Activated CD4-positive, alpha-beta T cell treated with anti-CD3 and anti-CD28 coated beads, Interleukin-2, amount 10 ng/mL, durations not matched to agents 24 days and 14 days (primary cell): ENCODE results near the gene TNK1. TPM values are rescaled to one million over a fixed set of nuclear protein-coding genes. Genes with fewer than 3 reads are reported as not detected.
"Not testable (repeated sequence)": the region's sequence is repeated elsewhere in the genome, so short reads cannot be mapped to it uniquely, and the experiment has no call there.

Experiments used
- DNase-seq: peaks from one replicate; pipeline ENCODE4 v3.0.0; 2022
- H3K27ac Mint-ChIP-seq: one replicate; pipeline ENCODE4 v1.8.0; 2022; ENCODE audit warnings: mild to moderate bottlenecking, mixed read lengths
- H3K27me3 Mint-ChIP-seq: one replicate; pipeline ENCODE4 v1.8.0; 2022; ENCODE audit warnings: mixed read lengths
- H3K36me3 Mint-ChIP-seq: one replicate; pipeline ENCODE4 v1.8.0; 2022; ENCODE audit warnings: low read depth, mild to moderate bottlenecking, mixed read lengths
- H3K4me1 Mint-ChIP-seq: one replicate; pipeline ENCODE4 v1.8.0; 2021; ENCODE audit warnings: mixed read lengths
- H3K4me3 Mint-ChIP-seq: one replicate; pipeline ENCODE4 v1.8.0; 2022; ENCODE audit warnings: mild to moderate bottlenecking, moderate library complexity, mixed read lengths
- H3K9me3 Mint-ChIP-seq: one replicate; pipeline ENCODE4 v1.8.0; 2021; ENCODE audit warnings: mixed read lengths
- intact Hi-C: fragments of 100-400 bp; cut with micrococcal nuclease; formaldehyde crosslinking; loops from one replicate; pipeline ENCODE4 v1.15.1; 2023
- total RNA-seq: library from RNA; stranded (reverse); gene quantifications from 2 replicates; pipeline ENCODE4 v1.2.3, GENCODE V29; 2022

The TNK1 gene
- total RNA-seq = 5.3 and 5.5 TPM in 2 replicates

DNA sequence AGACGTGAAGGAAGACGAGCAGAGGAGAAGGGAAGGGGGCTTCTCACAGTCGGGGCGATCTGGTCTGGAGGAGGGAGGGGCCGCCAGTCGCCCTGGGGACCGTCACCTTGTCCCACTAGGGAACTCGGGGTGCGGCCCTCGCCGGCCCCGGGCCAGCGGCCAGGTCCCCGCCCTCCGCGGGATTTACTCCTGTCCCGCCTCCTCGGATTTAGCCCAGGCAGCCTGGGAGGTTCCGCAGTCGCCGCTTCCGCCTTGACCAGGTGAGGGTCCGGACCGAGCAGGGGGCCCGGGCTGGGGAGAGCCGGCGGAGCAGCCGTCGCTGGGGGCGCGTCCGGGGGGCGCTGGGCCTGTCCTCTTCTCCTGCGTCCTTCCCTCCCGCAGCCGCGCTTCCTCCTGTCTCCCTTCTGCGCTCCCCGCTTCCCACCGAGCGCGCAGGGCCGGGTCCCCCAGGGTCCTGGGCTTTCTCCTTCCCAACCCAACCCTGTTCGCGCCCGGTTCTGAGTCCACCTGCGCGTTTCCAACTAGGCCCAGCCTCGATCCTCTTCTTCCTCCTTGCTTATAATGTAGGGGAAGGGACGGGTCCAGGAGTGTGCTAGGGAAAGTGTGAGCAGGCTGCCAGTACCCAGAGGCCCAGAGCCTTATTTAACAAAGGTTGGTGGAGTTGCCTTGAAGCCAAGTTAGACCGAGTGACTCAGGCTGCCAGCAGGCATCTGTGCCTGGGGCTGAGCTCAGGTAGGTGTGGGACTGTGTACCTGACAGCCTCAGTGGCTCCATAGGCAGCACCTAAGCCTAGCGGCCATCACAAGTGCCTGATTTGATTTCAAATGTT, at the start of gene TNK1:
Gene TNK1, plus strand, starts transcription at position 235 of the 829 bp plus-strand sequence. CDS start 1,838 bp downstream, outside the sequence.
- H3K27ac Mint-ChIP-seq = no peak within 1 kb of the TSS
- intact Hi-C loops = no loop called here
- H3K4me1 Mint-ChIP-seq = peaks cover 4% of the 10 kb centered on the region
- no peaks in the 10 kb centered on the region for H3K36me3 Mint-ChIP-seq
- DNase-seq = no peak
- peaks cover 40% of the 10 kb centered on the region for H3K27me3 Mint-ChIP-seq
- H3K4me3 Mint-ChIP-seq = no peak within 1 kb of the TSS
- H3K9me3 Mint-ChIP-seq = peaks cover 9% of the 10 kb centered on the region

DNA sequence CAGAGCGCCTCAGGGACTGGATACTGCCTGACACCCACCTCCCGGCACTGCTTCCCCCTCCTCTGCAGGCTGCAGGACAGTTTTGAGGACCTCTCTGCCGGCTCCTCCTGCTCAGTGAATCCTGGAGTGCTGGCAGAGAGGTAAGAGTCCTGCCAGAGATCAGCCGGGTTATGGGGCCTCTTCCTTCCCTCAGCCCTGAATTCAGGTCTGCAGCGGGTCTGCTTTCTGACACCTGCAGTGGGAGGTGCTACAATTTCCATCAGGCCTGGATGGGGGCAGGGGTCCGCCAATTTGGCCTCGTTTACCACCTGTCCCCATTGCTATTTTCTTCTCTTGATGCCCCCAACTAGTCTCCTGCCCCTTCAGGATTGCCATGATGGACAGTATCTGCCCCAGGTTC, 48.8 kb upstream of the TNK1 start:
- H3K36me3 Mint-ChIP-seq = peaks cover 3% of the 10 kb centered on the region
- peak overlapping the region; percentile 85 for H3K27ac Mint-ChIP-seq
- H3K4me3 Mint-ChIP-seq = peak overlapping the region; percentile 72
- H3K27me3 Mint-ChIP-seq = no peaks in the 10 kb centered on the region
- intact Hi-C loops = no loop called here
- H3K4me1 Mint-ChIP-seq = peaks cover 50% of the 10 kb centered on the region
- DNase-seq = no peak
- no peaks in the 10 kb centered on the region for H3K9me3 Mint-ChIP-seq

- H3K36me3 Mint-ChIP-seq, H3K9me3 Mint-ChIP-seq, intact Hi-C loops, H3K27me3 Mint-ChIP-seq: not testable (repeated sequence)
- DNase-seq = peak; percentile 85
- Mint-ChIP-seq H3K4me1 (peaks cover 52% of the 10 kb centered on the region), H3K27ac (peak overlapping the region; percentile 85), H3K4me3 (peak overlapping the region; percentile 72)
Observed at GRCh38 chr17:7332600-7333069, 48.3 kb upstream of the TNK1 start.

DNA sequence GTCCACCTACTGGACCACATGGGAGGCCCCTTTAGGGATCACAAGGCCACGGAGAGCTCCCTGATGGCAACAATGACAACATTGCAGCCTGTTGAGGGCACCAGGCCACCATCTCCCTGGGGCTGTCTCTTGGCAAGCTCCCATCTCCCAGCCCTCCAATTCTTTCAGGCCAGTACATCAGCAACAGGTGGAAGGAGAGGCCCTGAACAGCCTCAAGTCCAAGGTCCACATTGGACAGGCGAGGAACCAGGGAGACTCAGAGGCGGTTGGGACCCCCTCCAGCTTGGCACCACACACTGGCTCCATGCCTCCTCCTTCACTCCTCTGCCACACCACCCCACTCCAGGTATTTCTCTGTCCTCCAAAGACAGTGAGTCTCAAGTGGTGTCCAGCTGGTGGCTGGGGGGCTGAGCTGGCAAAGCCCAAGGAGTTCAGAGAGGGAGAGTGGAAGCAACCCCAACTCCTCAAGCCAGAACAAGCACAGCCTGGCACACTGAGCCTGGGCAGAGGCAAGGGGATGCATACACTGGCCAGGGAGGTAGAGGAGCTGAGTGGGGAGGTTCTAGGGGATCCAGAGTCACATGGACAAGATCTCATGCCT, 45.9 kb upstream of the TNK1 start:
- Mint-ChIP-seq H3K36me3 (peaks cover 15% of the 10 kb centered on the region), H3K4me3 (peak overlapping the region; percentile 91), H3K9me3 (no peaks in the 10 kb centered on the region), H3K27me3 (no peaks in the 10 kb centered on the region), H3K4me1 (peaks cover 47% of the 10 kb centered on the region), H3K27ac (peak overlapping the region; percentile 86)
- no peak for DNase-seq
- intact Hi-C loops = no loop called here

DNA sequence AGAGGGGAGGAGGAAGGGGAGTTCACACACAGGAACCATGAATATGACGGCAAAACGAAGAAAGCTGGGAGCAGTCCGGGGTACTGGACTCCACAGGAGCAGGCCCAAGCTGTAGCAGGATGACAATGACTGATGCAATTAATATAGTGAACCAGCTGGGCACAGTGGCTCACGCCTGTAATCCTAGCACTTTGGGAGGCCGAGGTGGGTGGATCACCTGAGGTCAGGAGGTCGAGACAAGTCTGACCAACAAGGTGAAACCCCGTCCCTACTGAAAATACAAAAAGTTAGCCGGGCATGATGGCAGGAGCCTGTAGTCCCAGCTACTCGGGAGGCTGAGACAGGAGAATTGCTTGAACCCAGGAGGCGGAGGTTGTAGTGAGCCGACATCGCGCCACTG, 45.1 kb upstream of the TNK1 start:
- H3K27me3 Mint-ChIP-seq, H3K9me3 Mint-ChIP-seq, DNase-seq: not testable (repeated sequence)
- H3K36me3 Mint-ChIP-seq = peaks cover 20% of the 10 kb centered on the region
- intact Hi-C loops = loop anchor here (2.0 kb wide), 1 partner anchor 15 kb away; no protein-coding TSS in a partner anchor
- H3K4me1 Mint-ChIP-seq = peaks cover 46% of the 10 kb centered on the region
- H3K4me3 Mint-ChIP-seq = peak overlapping the region; percentile 91
- peak overlapping the region; percentile 86 for H3K27ac Mint-ChIP-seq

GRCh38 chr17:7336240-7337175, 44.4 kb upstream of the TNK1 start, which contains the start of gene ACAP1:
ACAP1 (plus strand) TSS chr17:7336529; CDS start chr17:7336735, 206 bp downstream.
- intact Hi-C loops = loop anchor here (2.0 kb wide), 1 partner anchor 14 kb away; no protein-coding TSS in a partner anchor
- Mint-ChIP-seq H3K9me3 (no peaks in the 10 kb centered on the region), H3K27ac (peak within 1 kb of the TSS; percentile 86), H3K36me3 (peaks cover 22% of the 10 kb centered on the region), H3K4me1 (peaks cover 46% of the 10 kb centered on the region), H3K4me3 (peak within 1 kb of the TSS; percentile 91), H3K27me3 (no peaks in the 10 kb centered on the region)
- DNase-seq = peak; percentile 95

DNA sequence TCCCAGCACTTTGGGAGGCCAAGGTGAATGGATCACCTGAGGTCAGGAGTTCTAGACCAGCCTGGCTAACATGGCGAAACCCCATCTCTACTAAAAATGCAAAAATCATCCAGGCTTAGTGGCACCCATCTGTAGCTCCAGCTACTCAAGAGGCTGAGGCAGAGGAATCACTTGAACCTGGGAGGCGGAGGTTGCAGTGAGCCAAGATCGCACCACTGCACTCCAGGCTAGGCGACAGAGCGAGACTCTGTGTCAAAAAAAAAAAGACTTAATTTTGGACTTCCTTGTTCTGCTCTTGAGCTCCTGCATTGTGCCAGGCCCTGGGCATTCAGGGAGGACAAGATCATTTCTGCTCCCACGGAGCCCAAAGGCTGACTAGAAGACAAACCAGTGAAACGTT, 43.3 kb upstream of the TNK1 start:
- Mint-ChIP-seq H3K4me1 (peaks cover 37% of the 10 kb centered on the region), H3K27ac (peak overlapping the region; percentile 86), H3K4me3 (peak overlapping the region; percentile 91), H3K36me3 (peaks cover 29% of the 10 kb centered on the region)
- intact Hi-C loops = loop anchor here (2.0 kb wide), 1 partner anchor 13 kb away; no protein-coding TSS in a partner anchor
- not testable (repeated sequence) for H3K27me3 Mint-ChIP-seq, H3K9me3 Mint-ChIP-seq
- DNase-seq = peak; percentile 59

DNA sequence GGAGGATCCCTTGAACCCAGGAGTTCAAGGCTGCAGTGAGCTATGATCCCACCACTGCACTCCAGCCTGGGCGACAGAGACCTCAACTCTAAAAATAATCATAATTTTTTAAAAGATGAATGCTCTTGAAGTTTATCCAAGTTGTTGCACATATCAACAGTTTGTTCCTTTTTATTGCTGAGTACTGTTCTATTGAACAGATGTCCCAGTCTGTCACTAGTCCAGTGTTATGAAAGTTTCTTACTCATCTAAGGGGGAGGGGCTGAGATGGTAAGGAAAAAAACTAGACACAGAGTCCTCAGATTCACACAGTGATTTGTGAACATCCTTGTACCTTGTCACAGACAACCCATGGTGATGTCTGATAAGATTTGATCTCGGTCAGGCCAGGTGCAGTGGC, 40.7 kb upstream of the TNK1 start:
- H3K4me3 Mint-ChIP-seq = no peak overlapping the region
- no peaks in the 10 kb centered on the region for H3K9me3 Mint-ChIP-seq
- peaks cover 29% of the 10 kb centered on the region for H3K4me1 Mint-ChIP-seq
- intact Hi-C loops = no loop called here
- no peak overlapping the region for H3K27ac Mint-ChIP-seq
- peaks cover 39% of the 10 kb centered on the region for H3K36me3 Mint-ChIP-seq
- no peak for DNase-seq
- H3K27me3 Mint-ChIP-seq = no peaks in the 10 kb centered on the region

DNA sequence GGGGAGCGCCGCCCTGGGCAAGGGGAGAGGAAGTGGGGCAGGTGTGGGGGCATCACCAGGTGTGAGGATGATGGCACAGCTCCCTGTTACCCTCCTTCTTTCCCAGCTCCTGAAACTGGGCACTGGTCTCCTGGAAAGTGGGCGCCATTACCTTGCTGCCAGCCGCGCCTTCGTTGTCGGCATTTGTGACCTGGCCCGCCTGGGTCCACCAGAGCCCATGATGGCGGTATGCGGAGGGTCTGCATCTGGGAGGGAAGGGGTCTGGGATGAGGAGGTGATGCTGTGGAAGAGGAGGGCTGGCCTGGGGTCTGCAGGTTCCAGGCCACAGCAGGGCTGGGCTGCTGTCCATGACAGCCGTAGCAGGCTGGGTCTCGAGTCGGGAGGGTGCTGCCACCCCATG, 39.0 kb upstream of the TNK1 start:
- Mint-ChIP-seq H3K4me1 (peaks cover 18% of the 10 kb centered on the region), H3K9me3 (no peaks in the 10 kb centered on the region), H3K27ac (peak overlapping the region; percentile 34), H3K27me3 (no peaks in the 10 kb centered on the region), H3K4me3 (no peak overlapping the region), H3K36me3 (peaks cover 44% of the 10 kb centered on the region)
- no peak for DNase-seq
- intact Hi-C loops = no loop called here

DNA sequence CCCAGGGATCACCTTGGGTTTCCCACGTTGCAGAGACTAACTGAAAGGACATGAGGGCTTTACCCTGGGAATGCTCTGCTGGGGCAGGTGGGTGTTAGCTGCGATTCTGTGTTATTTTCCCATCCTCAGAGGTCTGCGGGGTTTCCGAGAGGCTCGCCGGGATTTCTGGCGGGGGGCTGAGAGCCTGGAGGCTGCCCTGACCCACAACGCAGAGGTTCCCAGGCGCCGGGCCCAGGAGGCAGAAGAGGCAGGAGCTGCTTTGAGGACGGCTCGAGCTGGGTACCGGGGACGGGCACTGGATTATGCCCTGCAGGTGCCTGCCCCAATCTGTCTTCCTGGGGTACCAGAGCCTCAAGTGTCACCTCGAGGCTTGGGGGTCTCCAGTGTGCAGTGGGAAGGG, 37.6 kb upstream of the TNK1 start:
- no peak for DNase-seq
- Mint-ChIP-seq H3K27me3 (no peaks in the 10 kb centered on the region), H3K27ac (no peak overlapping the region), H3K4me3 (no peak overlapping the region), H3K36me3 (peaks cover 46% of the 10 kb centered on the region), H3K9me3 (no peaks in the 10 kb centered on the region), H3K4me1 (peaks cover 8% of the 10 kb centered on the region)
- intact Hi-C loops = no loop called here

DNA sequence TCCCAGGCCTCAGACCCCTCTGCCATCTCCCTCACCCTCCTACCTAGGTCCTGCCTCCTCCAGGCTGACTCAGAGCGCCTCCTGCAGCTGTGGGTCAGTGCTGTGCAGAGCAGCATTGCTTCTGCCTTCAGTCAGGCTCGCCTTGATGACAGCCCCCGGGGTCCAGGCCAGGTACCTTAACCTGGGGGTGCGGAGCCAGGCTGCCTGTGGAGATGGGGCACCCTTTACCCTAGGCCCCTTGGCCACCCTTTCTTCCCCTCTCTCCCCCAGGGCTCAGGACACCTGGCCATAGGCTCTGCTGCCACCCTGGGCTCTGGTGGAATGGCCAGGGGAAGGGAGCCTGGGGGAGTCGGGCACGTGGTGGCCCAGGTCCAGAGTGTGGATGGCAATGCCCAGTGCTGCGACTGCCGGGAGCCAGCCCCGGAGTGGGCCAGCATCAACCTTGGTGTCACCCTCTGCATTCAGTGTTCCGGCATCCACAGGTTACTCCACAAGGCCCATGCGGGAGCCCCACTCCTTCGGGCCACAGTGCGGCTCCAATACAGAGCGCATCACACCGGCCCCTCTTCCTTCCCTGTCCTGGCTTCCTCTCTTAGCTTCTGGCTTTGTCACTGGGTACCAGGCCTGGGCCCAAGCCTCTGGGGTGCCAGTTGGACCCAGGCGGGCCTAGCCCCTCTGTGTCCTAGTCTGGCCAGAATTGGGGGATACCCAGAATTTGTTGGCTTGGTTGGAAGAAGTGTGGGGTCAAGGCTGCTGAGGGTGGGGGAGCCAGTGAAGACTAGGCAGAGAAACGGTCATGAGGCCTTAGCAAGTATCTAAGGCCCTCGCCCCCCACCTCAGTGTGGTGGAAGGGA, 33.9 kb upstream of the TNK1 start:
- no peaks in the 10 kb centered on the region for H3K27me3 Mint-ChIP-seq
- DNase-seq = no peak
- peaks cover 48% of the 10 kb centered on the region for H3K36me3 Mint-ChIP-seq
- H3K9me3 Mint-ChIP-seq = no peaks in the 10 kb centered on the region
- intact Hi-C loops = no loop called here
- no peak overlapping the region for H3K4me3 Mint-ChIP-seq
- H3K4me1 Mint-ChIP-seq = peaks cover 13% of the 10 kb centered on the region
- H3K27ac Mint-ChIP-seq = no peak overlapping the region

GRCh38 chr17:7347630-7348477, 33.0 kb upstream of the TNK1 start:
- DNase-seq = peak; percentile 56
- H3K27me3 Mint-ChIP-seq = no peaks in the 10 kb centered on the region
- H3K9me3 Mint-ChIP-seq = no peaks in the 10 kb centered on the region
- peaks cover 49% of the 10 kb centered on the region for H3K36me3 Mint-ChIP-seq
- H3K4me1 Mint-ChIP-seq = peaks cover 19% of the 10 kb centered on the region
- intact Hi-C loops = no loop called here
- H3K27ac Mint-ChIP-seq = peak overlapping the region; percentile 29
- H3K4me3 Mint-ChIP-seq = no peak overlapping the region
